ENCODE results near the gene GPRIN2.
"Not testable (repeated sequence)": the region's sequence is repeated elsewhere in the genome, so short reads cannot be mapped to it uniquely, and the experiment has no call there.

The GPRIN2 gene

DNA sequence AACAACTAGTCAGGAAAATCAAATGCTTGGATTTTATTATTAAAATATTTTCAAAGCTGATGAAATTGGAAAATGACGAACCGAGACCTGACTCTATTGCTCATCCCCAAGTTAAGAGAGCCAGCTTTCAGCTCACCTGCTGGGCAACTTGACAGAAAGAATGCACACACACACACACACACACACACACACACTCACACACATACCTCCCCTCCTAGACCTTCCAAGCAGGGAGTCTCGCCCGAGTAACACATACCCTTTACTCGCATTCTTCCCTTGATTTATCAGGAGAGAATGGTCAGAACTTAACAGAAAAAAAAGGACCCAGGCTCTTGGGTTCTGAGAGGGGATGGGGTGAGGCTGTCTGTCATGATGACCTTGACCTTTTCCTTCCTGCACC lies 19.1 kb downstream of the GPRIN2 start:
- no peak for DNase-seq (ENCODE audit: low spot score)

DNA sequence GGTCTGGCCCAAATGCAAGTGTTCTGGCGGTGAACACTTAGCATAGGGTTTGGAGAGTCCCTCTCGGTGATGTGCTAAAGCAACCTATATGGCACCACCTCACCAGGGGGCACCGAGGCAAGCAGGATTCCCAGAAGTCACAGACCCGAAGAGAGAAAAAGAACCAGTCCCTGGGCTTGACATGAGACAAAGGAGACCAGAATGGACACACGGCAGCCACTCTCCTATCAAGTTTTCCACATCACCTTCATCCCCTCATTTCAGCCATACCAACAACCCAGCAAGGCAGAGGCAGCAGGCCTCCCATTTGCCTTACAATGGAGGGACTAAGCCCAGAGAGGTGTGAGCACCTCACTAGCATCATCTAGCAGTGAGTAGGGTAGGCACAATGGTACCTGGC lies 19.7 kb downstream of the GPRIN2 start:
- DNase-seq (ENCODE audit: low spot score), result no peak

DNA sequence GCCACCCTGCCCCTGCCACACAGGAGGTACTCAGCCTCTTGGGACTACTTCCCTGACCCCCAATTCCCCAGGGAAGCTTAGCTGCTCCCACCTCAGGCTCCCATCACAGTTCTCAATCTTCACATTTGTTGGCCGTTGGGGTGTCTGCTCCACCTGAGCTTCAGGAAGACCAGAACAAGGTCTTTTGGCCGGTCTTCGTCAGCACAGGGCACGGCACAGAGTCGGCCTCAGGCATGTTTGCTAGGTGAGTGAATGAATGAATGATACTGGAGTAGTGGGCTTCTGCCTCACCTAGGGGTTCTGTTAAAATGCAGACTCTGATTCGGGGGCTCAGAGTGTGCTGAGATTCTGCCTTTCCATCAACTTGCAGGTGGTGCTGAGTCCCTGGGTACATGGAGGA lies 20.3 kb downstream of the GPRIN2 start:
- no peak for DNase-seq (ENCODE audit: low spot score)

DNA sequence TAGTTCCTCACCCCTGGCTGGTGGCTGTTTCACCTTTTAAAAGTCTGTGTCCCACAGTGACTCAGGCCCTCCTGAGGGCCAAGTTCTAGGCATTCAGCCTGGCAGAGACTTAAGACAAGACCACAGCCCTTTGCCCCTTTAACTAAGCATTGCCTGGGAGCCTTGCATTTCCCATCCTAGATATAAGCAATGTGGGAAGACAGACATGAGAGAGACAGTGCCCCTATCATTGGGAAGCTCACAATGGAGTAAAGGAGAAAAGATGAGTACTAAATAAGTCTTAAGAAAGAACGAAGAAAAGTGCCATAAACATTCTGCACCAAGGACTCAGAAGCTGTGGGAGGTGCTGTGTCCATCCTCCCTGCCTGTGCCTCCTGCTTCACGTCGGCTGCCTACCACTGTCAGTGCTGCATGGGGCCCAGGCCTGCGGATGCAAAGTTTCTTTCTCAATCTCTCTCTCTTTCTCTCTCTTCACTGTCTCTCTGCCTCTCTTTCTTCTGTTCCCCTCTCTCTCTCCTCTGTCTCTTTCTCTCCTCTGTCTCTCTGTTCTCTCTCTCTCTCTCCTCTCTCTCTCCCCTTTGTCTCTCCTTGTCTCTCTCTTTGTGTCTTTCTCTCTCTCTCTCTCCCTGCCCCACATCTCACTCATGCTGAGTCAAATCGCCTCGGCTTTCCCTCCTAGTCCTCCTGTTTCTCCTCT lies 21.5 kb downstream of the GPRIN2 start:
- no peak for DNase-seq (ENCODE audit: low spot score)

DNA sequence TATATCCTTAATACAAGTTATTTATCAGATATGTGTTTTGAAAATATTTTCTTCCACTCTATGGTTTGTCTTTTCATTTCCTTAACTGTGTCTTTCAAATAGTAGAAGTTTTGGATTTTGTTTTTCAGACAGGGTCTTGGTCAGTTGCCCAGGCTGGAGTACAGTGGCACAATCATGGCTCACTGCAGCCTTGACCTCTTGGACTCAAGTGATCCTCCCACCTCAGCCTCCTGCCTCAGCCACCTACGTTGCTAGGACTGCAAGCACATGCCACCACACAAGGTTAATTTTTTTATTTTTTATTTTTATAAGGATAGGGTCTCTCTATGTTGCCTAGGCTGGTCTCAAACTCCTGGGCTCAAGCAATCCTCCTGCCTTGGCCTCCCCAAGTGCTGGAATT lies 24.2 kb downstream of the GPRIN2 start:
- DNase-seq (ENCODE audit: low spot score), result not testable (repeated sequence)

DNA sequence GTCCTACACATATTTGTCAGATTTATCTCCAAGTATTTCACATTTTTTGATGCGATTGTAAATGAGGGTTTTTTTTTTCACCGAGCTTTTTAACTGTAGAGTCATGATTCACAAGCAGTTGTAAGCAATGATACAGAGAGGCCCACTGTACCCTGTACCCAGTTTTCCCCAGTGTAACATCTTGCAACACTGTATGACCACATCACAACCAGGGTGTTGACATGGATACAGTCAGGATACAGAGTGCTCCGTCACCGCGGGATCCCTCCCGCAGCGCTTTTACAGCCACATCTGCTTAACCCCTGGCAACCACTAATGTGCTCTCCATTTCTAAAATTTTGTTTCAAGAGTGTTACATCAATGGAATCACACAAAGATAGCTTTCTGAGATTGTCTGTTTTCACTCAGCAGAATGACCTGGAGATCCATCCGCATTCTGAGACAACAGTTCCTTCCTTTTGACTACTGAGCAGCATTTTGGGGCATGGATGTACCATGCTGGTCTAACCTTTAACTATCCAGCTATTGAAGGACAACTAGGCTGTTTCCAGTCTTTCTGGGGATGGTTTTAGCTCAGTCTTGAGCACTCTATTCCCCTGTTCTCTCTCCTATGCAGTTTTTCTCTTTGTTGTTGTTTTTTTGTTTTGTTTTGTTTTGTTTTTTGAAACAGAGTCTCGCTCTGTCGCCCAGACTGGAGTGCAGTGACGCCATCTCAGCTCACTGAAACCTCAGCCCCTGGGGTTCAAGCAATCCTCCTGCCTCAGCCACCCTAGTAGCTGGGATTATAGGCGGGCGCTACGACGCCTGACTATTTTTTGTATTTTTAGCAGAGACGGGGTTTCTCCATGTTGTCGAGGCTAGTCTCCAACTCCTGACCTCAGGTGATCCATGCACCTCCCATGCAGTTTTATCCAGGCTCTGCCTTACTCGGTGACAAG lies 25.9 kb downstream of the GPRIN2 start:
- DNase-seq (ENCODE audit: low spot score), result no peak

DNA sequence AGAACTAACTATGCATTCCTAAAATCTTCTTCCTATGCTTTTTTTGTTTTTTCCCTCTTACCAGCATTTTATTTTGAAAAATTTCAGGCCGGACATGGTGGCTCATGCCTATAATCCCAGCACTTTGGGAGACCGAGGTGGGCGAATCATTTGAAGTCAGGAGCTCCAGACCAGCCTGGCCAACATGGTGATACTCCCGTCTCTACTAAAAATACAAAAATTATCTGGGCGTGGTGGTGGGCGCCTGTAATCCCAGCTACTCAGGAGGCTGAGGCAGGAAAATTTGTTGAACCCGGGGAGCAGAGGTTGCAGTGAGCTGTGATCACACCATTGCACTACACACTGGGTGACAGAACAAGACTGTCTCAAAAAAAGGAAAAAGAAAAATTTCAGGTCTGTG lies 26.7 kb downstream of the GPRIN2 start:
- DNase-seq (ENCODE audit: low spot score), result not testable (repeated sequence)

DNA sequence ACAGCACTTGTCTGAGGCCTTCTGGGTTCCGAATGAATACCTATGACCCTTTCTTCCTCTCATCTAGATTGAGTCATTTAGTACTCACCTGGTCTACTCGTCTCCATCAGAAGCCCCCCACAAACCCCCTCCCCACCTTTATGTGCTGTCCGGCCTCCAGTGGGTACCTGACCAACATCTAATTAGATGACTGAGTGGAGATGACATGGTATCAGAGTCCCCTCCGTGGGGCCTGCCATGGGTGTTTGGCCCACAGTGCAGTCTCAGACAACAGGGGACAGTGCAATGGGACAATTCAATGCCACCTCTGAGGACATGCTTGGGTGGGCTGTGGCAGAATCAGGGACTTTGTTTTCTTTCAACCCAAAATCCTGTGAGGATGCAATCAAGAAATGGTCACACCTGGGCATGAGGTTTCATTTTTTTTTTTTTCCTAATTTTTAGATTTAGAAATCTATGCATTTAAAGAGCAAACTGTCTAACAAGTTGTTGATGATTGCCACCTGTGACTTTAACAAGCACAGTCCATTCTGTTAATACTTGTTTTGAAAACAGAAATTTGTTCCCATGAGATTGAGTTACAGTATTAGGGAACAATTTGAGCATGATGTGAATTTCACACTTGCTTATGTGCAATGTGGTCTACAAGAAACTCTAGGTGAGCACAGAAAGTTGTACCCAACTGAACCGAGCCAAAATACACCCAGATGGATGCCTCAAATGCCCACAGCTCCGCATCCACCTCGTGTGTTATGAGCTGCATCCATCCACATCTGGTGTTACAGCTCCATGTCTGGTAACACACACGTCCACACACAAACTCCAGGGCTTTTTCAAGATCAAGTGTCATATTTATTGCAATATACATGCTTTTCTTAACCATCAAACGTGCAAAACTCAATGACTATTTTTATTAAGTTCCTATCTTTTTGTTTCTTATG lies 27.5 kb downstream of the GPRIN2 start:
- DNase-seq (ENCODE audit: low spot score), result no peak

DNA sequence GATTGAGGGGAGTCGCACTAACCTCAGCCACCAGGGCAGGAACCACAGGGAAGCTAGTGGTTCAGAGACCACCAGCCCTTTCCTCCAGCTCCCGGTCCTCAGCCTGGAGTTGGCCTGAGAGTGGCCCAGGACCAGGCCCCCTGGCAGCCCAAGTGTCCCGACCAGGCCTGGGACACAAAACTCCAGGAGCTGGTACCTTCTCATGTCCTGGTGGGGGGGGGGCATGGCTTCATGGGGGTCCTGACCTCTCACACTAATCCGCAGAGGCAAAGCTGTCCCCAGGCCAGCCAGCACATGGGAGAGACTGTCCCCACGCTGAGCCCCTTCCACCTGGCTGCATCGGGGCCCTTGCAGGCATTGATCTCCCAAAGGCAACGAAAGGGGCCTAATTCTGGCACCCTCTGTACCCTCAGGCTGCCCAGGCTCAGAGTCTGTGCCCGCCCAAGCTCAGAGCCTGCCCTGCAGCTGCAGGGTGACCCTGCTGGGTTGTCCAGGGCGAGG lies 28.2 kb downstream of the GPRIN2 start:
- DNase-seq (ENCODE audit: low spot score), result no peak

DNA sequence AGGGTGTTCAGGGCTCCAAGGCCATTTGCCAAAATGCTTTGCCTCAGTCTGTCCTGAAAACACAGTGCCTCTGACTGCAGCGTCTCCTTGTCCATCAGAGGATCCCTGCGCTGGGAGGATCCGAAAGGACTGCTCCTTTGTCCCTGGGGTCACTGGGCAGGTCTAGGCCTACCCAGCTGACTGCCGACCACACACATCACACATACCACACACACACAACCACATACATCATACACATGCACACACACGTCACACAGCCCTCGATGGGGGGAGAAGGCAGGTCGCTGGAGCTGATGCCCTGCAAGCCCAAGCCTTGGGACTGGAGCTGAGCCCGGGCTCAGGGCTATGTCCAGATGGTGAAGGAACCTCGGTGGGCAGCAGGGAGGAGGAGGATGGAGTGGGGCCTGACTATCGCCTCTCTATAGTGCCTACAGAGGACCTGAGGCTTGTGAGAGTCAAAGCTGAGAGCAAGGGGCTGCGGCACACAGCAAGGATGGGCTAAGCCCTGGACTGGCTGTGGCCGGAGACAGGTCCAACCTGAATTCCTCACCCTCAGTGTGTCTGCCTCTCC lies 29.1 kb downstream of the GPRIN2 start:
- no peak for DNase-seq (ENCODE audit: low spot score)

DNA sequence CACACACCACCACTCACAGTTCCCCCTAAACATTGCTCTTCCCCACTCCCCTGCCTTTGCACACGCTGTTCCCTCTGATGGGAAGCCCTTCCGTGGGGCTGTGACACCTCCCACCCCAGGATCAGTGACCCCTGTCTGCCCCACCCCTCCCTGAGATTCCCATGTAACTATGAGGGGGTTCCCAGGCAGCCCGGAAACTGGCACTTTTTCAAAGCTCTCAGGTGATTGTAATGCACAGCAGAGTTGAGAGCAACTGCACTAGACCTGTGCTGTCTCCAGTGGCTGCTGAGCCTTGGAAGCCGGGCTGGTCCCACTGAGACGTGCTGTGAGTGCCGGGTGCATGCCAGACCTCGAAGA lies 29.8 kb downstream of the GPRIN2 start:
- no peak for DNase-seq (ENCODE audit: low spot score)

DNA sequence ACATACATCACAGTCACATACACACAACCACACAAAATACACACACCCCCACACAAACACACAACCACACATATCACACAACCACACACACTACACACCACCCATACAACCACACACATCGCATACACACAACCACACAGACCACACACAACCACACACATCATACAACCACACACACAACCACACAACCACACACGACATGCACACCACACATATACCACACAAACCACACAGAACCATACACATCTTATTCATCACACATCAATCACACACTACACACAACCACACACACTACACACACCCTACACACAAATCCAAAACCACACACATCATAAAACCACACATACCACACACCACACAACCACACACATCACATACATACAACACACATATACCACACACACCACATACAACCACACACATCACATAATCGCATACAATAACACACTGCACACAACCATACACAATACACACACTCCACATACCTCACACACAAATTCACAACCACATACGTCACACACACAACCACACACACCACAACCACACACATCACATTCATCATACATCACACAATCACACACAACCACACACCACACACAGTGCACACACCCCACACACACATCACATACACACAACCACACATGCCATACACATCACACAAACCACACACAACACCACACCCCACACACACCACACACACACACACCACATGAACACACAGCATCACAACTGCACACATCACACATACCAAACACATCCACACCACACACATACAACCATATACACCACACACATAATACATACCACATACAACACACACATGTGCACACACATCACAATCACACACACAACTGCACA lies 30.4 kb downstream of the GPRIN2 start:
- no peak for DNase-seq (ENCODE audit: low spot score)

DNA sequence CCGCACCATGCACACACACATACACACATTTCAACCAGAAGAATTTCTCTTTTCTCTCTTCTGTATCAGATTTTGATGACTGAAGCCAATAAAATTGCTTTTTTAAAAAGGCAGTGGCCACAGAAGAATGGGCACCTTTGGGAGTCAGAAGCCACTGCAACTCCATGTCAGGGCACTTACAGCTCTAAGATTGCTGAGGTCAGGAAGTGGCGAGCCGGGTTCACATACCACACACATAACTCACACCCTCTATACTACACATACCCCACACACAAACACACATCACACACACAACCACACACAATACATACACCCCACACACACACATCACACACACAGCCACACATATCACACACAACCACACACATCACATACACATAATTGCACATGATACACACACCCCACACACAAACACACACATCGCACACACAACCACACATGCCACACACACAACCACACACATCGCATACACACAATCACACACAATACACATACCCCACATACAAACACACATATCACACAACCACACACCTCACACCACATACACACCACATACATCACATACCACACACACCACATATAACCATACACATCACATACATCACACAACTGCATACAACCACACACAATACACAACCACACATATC lies 31.2 kb downstream of the GPRIN2 start:
- DNase-seq (ENCODE audit: low spot score), result no peak

DNA sequence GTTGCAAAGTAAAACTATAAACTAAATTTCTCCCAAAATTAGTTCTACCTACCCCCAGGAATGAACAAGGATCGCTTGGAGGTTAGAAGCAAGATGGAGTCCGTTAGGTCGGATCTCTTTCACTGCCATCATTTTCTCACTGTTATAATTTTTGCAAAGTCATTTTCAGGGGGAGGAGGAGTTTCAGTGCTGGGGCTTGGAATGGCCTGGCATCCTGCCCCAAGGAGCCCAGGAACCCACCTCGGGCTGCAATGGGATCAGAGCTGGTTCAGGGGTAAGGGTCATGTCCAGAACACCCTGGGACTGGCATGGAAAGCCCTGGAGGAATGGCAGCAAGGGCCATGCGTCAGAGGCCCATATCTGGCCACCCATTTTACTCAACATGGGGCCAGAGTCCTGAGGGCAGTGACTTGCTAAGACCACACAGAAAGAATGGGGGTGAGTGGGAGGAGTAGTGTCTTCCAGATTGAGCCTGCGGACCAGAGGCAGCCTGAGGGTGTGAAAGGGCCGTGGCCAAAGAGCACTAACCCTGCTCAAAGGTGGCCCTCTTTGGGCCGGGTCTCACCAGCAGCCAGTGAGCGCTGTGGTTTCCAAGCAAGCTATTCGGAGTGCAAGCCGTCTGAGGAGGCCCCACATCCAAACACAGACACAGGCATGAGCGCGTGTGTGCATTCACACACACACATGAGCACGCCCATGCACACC lies 31.8 kb downstream of the GPRIN2 start:
- no peak for DNase-seq (ENCODE audit: low spot score)

DNA sequence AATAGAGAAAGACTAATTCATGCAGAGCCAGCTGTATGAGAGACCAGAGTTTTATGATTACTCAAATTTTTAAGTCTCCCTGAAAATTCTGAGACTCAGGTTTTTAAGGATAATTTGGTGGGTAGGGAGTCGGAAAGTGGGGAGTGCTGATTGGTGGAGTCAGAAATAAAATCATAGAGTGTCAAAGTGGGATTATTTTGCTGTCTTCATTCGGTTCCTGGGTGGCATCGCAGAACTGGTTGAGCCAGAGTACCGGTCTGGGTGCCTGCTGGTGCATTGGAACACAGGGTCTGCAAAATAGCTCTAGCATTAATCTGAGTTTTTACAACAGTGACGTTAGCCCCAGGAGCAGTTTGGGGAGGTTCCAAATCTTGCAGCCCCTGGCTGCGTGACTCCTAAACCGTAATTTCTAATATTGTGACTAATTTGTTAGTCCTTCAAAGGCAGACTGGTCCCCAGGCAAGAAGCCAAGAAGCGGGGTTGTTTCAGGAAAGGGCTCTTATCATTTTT lies 32.4 kb downstream of the GPRIN2 start:
- DNase-seq (ENCODE audit: low spot score), result no peak

DNA sequence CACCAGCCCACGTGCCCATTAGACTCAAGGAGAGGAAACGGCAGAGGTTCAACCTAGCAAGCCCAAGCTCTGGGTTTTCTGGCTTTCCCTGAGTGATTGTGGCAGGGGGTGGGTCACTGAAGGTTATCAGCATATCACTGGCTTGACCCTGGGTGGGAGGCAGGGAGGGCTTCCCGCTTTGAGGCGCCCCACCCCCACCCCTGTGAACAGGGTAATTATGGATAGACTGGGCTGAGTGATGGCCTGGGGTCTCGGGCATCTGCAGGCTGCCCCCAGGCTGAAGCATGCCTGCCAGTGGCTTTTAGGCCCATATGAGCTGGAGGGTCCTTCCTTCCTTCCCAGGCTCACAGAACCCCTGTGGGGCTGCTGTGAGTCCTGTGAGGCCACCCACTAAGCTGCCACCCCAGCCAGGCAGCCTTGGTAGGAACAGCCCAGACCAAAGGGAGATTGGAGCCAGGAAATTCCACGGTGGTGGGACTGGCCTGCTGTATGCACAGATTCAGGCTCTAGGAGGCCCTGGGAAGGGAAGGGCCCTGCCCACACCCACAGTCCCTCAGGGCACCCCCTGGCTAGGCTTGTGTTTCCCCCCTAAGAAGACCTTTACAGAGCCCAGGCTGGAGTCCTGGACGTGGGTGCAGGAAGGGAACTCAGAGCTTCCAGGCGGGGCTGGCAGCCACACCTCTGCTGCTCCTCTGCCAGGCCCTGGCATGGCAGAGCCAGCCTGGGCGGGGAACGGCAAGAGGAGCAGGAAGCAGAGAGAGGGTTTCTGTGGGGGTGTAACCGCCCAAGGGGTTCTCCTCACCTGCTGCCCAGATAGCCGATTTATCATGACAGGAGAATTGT lies 33.1 kb downstream of the GPRIN2 start:
- DNase-seq (ENCODE audit: low spot score), result no peak

DNA sequence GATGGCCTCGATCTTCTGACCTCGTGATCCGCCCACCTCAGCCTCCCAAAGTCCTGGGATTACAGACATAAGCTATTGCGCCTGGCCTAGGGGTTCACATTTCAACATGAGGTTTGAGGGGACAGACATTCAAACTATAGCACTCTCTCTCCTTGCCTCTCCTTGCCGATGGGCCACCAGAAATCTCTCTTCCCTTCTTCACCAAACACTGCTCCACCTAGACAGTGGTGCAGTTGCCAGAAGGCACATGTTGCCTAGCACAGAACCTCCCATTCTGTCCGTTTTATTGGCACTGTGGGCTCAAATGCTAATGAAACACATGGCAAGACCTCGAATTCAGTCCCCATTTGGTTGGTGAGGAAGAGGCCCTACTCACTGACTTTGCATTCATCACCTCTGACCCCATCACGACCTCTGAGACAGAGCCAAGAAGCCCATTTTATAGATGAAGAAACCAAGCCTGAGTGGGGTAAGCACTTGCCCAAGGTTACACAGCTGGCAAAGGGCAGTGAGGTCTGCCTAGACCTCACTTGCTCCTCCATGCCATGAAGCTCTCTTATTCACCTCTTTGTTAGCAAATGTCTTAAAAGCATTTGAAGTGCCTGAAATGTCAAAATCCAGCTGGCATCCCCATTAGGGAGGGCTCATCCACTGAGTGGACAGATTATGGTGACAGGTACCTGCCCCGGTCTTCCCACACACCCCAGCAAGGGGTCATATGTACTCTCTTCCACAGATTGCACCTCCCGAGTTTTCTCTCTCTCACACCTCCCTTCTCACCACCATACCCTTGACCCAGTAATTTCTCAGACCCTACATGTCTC lies 34.0 kb downstream of the GPRIN2 start:
- no peak for DNase-seq (ENCODE audit: low spot score)

DNA sequence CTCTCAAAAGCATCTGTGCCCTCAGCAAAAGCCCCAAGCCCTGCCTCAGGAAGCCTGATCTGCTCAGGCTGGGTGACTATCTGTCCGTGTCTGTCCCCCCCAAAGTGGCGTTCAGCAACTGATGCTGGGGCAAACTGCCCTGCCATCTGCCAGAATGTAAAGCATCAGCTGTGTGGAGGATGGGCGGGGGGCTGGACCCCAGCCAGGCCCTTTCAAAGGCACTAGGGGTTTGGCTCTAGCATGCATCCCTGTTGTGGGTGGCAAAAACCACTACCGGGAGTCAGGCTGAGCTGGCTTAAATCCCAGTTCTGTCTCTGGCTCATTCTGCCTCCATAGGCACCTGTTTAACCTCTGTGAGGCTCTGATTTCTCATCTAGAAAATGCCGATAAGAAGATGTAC lies 35.5 kb downstream of the GPRIN2 start:
- DNase-seq (ENCODE audit: low spot score), result no peak
